ENCODE data around the gene ACSS3. TPM values are rescaled to one million over a fixed set of nuclear protein-coding genes. Genes with fewer than 3 reads are reported as not detected.

Gene ACSS3
- total RNA-seq, 1 experiment from 2014 or later = 19.3 TPM

- no peak overlapping the region for H3K9ac ChIP-seq (ENCODE audit: extremely low read depth, insufficient read length, low read length)
- no peak overlapping the region for H3K27ac Mint-ChIP-seq
- no peaks in the 10 kb centered on the region for H3K27me3 Mint-ChIP-seq (ENCODE audit: low read depth)
- no peak overlapping the region for H3K4me2 ChIP-seq (ENCODE audit: insufficient read depth, insufficient read length, low read length)
- no peak overlapping the region for H3K18ac ChIP-seq (ENCODE audit: insufficient read length, low read depth, low read length)
- H3K4me3 Mint-ChIP-seq = no peak overlapping the region
- DNase-seq = no peak
- no peaks in the 10 kb centered on the region for H3K79me1 ChIP-seq (ENCODE audit: insufficient read depth, low read depth, low read length, poor library complexity, severe bottlenecking)
- no CpG with 5 or more reads among the region's 4 CpGs for whole genome bisulfite sequencing (ENCODE audit: extremely low coverage, insufficient read length, low lambda C conversion rate)
- H2BK12ac ChIP-seq (ENCODE audit: insufficient read length, low read depth, low read length) = no peak overlapping the region
- H3K27me3 ChIP-seq (ENCODE audit: insufficient read depth, low read length) = no peaks in the 10 kb centered on the region
- no peaks in the 10 kb centered on the region for H3K9me3 ChIP-seq (ENCODE audit: control insufficient read depth, low read depth, low read length)
- no peak for TF ChIP-seq CTCF (conservative IDR thresholded peaks at IDR 0.05)
- no peaks in the 10 kb centered on the region for H4K20me1 ChIP-seq (ENCODE audit: control insufficient read depth, insufficient read depth, insufficient read length)
- no peak overlapping the region for H3T11ph ChIP-seq (ENCODE audit: low read length)
- H3K79me2 ChIP-seq (ENCODE audit: insufficient read depth, low read length) = no peaks in the 10 kb centered on the region
- no peaks in the 10 kb centered on the region for H3K9me3 Mint-ChIP-seq
- H3K36me3 Mint-ChIP-seq (ENCODE audit: insufficient read depth in 1 of 3, low read depth in 3 of 3) = 0 out of 7 replicates have a peak, but pooled peaks cover 0 to 2% (median 0%) of the 10 kb centered on the region in 3 experiments
- no peak overlapping the region for H3K14ac ChIP-seq (ENCODE audit: insufficient read depth, low read length)
- no peak overlapping the region for H4K91ac ChIP-seq (ENCODE audit: insufficient read length, low read depth, low read length)
- no peaks in the 10 kb centered on the region for H3K4me1 ChIP-seq (ENCODE audit: insufficient read depth, low read length)
- no peaks in the 10 kb centered on the region for H3K4me1 Mint-ChIP-seq
- no peaks in the 10 kb centered on the region for H3K23me2 ChIP-seq (ENCODE audit: insufficient read length, low read depth, low read length, poor library complexity, severe bottlenecking)
- H3K4ac ChIP-seq (ENCODE audit: low read depth, low read length) = no peak overlapping the region
- H2BK15ac ChIP-seq (ENCODE audit: low read depth, low read length) = no peak overlapping the region
- no peak overlapping the region for H2AK5ac ChIP-seq (ENCODE audit: insufficient read length, low read length)
- H3K23ac ChIP-seq (ENCODE audit: insufficient read length, low read depth, low read length) = no peak overlapping the region
- no peak overlapping the region for H2BK20ac ChIP-seq (ENCODE audit: low read depth, low read length, poor library complexity, severe bottlenecking)
- H3K27ac ChIP-seq (ENCODE audit: insufficient read length, low read depth, low read length) = no peak overlapping the region
- no peak overlapping the region for H4K5ac ChIP-seq (ENCODE audit: insufficient read length, low read depth, low read length)
- no peak overlapping the region for H2AFZ ChIP-seq (ENCODE audit: low read length)
- H3K56ac ChIP-seq (ENCODE audit: insufficient read length, low read depth, low read length) = no peak overlapping the region
- no peak overlapping the region for H2BK120ac ChIP-seq (ENCODE audit: low read depth, low read length, poor library complexity, severe bottlenecking)
- H4K8ac ChIP-seq (replicated peaks; ENCODE audit: insufficient read length, low read depth, low read length) = no peak overlapping the region
- H2BK5ac ChIP-seq (ENCODE audit: insufficient read length, low read length) = no peak overlapping the region
These were observed 72.5 kb downstream of the ACSS3 start for GRCh38 chr12:81150382-81150781.

Data from H9 (cell line).